Body of pancreas (tissue), 4 donors: ENCODE measurements around the gene TGDS. TPM values are rescaled to one million over a fixed set of nuclear protein-coding genes. Genes with fewer than 3 reads are reported as not detected.

Source experiments
- ATAC-seq: fragments of 150-250 bp; one replicate; pipeline ENCODE4 v1.9.1; 2016
- DNase-seq, 4 donors: peaks; one replicate each; pipeline ENCODE4 v3.0.0-alpha.2; 2019
- H3K27ac ChIP-seq, 4 donors: fragments of 200-600 bp; sonication (generic); 1 replicate in 3 of 4; 2 replicates in 1 of 4; pipeline versions ENCODE4 v1.5.1 to v1.6.1; 2016 to 2019; ENCODE audit warnings: mild to moderate bottlenecking in 1 of 4, mixed read lengths in 1 of 4, moderate library complexity in 1 of 4
- H3K27me3 ChIP-seq, 2 donors: fragments of 200-600 bp; sonication (generic); one replicate each; pipeline ENCODE4 v1.6.0; 2016; ENCODE audit warnings: mild to moderate bottlenecking in 1 of 2
- H3K36me3 ChIP-seq, 2 donors: fragments of 200-600 bp; sonication (generic); replicated peaks in 1 of 2; 2 replicates each; pipeline ENCODE4 v1.5.1; 2016; ENCODE audit warnings: low read depth in 2 of 2; ENCODE audit not compliant: insufficient read depth in 1 of 2
- H3K4me1 ChIP-seq: fragments of 200-600 bp; sonication (generic); one replicate; pipeline ENCODE4 v1.6.0; 2016
- H3K4me3 ChIP-seq, 2 donors: fragments of 200-600 bp; sonication (generic); 1 replicate in 1 of 2; 2 replicates in 1 of 2; pipeline ENCODE4 v1.5.1; 2016 to 2019
- H3K9me3 ChIP-seq, 3 donors: fragments of 200-600 bp; sonication (generic); 1 replicate in 2 of 3; 2 replicates in 1 of 3; pipeline ENCODE4 v1.5.1; 2016
- POLR2A ChIP-seq, 3 donors: fragments of 450-650 bp; IDR thresholded peaks; one replicate each; pipeline ENCODE4 v1.6.1; 2016; ENCODE audit warnings: antibody characterized with exemption in 3 of 3, mild to moderate bottlenecking in 2 of 3
- WGBS, 2 donors: methylation state at CpG; one replicate each; pipeline ENCODE4 v1.1.5; 2017; 5-methylcytosine and 5-hydroxymethylcytosine counted together
- intact Hi-C: fragments of 100-400 bp; cut with DNase I; formaldehyde crosslinking; loops from one replicate; pipeline ENCODE4 v1.15.1; 2023
- total RNA-seq, 2 donors: library from RNA; depleted of rRNA; stranded (reverse); fragments of >200 nt; gene quantifications; one replicate each; pipeline ENCODE4 v1.1.0, GENCODE V29; 2016
- TF ChIP-seq, protein P1 (sequence below), 7 experiments: fragments of 450-650 bp in 4 of 7; fragments of 200-600 bp in 3 of 7; sonication (generic) in 3 of 7; IDR thresholded peaks; one replicate each; pipeline ENCODE4 v1.5.1; 2016 to 2019; ENCODE audit warnings: antibody characterized with exemption in 7 of 7

TGDS gene
- total RNA-seq, 2 donors from 2014 or later = 6.0 to 8.2 TPM

DNA sequence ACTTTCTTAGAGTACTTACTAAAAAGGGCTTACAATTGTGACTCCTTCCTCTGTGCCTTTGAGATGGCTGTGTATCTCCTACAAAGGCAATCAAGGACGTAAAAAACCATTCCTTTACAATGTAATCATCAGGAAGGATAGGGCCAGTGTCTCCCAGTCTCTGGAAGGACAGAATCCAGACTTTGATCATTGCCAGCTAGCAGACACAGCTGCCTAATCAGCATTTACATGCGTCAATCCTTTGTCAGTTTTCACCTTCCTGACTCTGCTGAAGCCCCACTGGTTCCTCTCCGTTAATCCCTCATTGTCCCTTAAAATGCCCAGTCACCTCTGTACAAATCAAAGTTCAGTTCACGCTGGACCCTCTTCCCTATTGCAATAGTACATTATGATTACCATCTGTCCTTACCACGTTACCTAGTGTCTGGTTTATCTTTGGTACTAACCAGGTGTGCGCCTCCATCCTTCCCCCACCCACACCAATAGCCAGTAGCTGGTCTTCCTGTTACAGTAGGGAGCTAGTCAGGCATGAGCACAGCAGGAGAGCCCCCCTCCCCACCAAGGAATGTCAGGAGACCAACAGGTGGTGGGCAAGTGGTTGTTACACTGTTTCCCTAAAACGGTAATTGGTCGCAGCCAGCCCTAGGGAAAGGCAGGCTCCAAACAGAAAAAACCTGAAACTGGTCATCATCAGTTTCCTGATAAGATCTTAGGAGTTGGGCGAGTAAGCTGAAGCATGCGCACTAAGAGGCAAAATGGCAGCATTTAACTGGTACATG lies 49.7 kb downstream of the TGDS start:
- Histone ChIP-seq H3K4me3 (no peak overlapping the region), H3K27me3 (no peaks in the 10 kb centered on the region), H3K4me1 (peaks cover 15% of the 10 kb centered on the region), H3K9me3 (no peaks in the 10 kb centered on the region), H3K36me3 (no peaks in the 10 kb centered on the region), H3K27ac (no peak overlapping the region)
- TF ChIP-seq, protein P1, sequence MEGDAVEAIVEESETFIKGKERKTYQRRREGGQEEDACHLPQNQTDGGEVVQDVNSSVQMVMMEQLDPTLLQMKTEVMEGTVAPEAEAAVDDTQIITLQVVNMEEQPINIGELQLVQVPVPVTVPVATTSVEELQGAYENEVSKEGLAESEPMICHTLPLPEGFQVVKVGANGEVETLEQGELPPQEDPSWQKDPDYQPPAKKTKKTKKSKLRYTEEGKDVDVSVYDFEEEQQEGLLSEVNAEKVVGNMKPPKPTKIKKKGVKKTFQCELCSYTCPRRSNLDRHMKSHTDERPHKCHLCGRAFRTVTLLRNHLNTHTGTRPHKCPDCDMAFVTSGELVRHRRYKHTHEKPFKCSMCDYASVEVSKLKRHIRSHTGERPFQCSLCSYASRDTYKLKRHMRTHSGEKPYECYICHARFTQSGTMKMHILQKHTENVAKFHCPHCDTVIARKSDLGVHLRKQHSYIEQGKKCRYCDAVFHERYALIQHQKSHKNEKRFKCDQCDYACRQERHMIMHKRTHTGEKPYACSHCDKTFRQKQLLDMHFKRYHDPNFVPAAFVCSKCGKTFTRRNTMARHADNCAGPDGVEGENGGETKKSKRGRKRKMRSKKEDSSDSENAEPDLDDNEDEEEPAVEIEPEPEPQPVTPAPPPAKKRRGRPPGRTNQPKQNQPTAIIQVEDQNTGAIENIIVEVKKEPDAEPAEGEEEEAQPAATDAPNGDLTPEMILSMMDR (IDR thresholded peaks at IDR 0.05) = no peak
- TF ChIP-seq POLR2A (IDR thresholded peaks at IDR 0.05) = no peak
- no peak for ATAC-seq
- WGBS, 2 donors = 88 to 95% methylated on average over 10 of the region's 10 CpGs
- no peak for DNase-seq
- intact Hi-C loops = loop anchor here (10.0 kb wide), 1 partner anchor 49 kb away; the partner anchor contains the start of gene TGDS

DNA sequence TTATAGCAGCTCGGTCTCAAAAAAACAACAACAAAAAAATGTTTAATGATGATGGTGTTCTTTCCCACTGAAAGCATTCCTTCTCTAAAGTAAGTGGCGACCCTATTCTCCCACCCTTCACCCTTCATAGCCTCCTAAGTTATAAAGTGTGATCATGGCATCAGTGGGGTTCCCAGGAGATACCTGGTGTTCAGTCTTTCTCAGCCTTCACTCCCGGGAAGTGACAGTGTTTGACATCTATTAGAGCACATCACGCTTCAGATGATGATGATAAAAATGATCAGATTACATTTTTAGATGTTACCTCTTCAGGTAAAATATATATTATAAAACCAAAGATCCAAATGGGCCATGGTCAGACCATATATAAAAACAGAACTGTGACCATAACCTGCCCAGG lies 51.0 kb downstream of the TGDS start:
- no peak for ATAC-seq
- H3K4me1 ChIP-seq = peaks cover 10% of the 10 kb centered on the region
- H3K4me3 ChIP-seq = no peak overlapping the region
- DNase-seq = no peak
- no peaks in the 10 kb centered on the region for H3K27me3 ChIP-seq
- intact Hi-C loops = loop anchor here (10.0 kb wide), 1 partner anchor 50 kb away; the partner anchor contains the start of gene TGDS
- 80 to 95% methylated on average over 4 of the region's 4 CpGs for WGBS, 2 donors
- H3K27ac ChIP-seq = no peak overlapping the region
- no peak for TF ChIP-seq POLR2A (IDR thresholded peaks at IDR 0.05)
- TF ChIP-seq, protein P1 (IDR thresholded peaks at IDR 0.05) = no peak
- no peaks in the 10 kb centered on the region for H3K36me3 ChIP-seq
- H3K9me3 ChIP-seq = no peaks in the 10 kb centered on the region

GRCh38 chr13:94542917-94543316 lies 53.0 kb downstream of the TGDS start:
- intact Hi-C loops = loop anchor here (10.0 kb wide), 1 partner anchor 52 kb away; the partner anchor contains the start of gene TGDS
- Histone ChIP-seq H3K4me3 (no peak overlapping the region), H3K9me3 (no peaks in the 10 kb centered on the region), H3K27me3 (no peaks in the 10 kb centered on the region), H3K4me1 (no peaks in the 10 kb centered on the region), H3K27ac (no peak overlapping the region), H3K36me3 (no peaks in the 10 kb centered on the region)
- ATAC-seq (no peak), DNase-seq (no peak)
- TF ChIP-seq, protein P1 (IDR thresholded peaks at IDR 0.05) = no peak
- no peak for TF ChIP-seq POLR2A (IDR thresholded peaks at IDR 0.05)
- WGBS, 2 donors = 71 to 77% methylated on average over 6 of the region's 6 CpGs

DNA sequence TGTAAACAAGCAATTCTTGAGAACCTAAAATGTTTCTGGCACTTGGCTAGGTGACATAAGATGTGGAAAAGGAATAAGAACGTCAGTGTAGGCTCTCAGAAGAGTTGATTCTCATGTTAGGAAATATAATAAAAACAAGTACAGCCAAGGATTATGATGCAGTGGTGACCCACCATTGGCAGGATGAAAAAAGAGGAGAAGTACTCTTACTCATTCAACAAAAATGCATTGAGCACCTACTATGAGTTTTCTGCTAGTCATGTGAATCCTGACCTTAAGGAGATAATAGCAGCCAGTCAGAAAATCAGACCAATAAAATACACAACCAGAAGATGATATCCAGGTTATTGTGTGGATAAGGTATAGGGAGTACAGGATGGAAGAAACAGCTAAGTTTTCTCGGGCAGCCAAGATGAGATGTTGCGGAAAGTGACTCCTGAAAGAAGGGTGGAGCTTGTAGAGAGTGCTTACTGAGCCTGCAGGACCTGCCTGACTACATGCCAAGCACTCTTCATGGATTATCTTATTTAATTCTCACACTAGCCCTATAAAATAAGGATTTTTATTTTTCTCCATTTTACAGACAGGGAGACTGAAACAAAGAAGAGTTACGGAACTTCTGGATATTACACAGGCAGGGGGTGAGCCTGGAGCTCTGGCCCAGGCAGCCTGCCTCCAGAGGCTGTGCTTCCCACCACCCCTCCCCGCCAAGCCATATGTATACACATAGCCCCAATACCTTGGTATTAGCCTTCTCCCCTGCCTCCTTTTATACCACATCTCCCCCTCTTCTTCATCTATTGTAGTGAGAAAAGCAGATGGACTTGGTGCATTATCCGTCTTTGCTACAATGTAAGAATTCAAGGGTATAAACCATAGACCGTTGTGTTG lies 58.0 kb downstream of the TGDS start:
- no peaks in the 10 kb centered on the region for H3K4me1 ChIP-seq
- H3K27me3 ChIP-seq = no peaks in the 10 kb centered on the region
- ATAC-seq = no peak
- TF ChIP-seq, protein P1 (IDR thresholded peaks at IDR 0.05) = no peak
- no peak for TF ChIP-seq POLR2A (IDR thresholded peaks at IDR 0.05)
- H3K4me3 ChIP-seq = no peak overlapping the region
- DNase-seq = no peak
- WGBS, 2 donors = 86 to 89% methylated on average over 7 of the region's 7 CpGs
- no peaks in the 10 kb centered on the region for H3K36me3 ChIP-seq
- no peak overlapping the region for H3K27ac ChIP-seq
- H3K9me3 ChIP-seq = no peaks in the 10 kb centered on the region
- intact Hi-C loops = no loop called here
